H1 (cell line): ENCODE results near the gene MYO1G. TPM values are rescaled to one million over a fixed set of nuclear protein-coding genes. Genes with fewer than 3 reads are reported as not detected.
A peak's percentile ranks its signal among the peaks of the same experiment; 100 is the strongest.

ENCODE experiments used
- CTCF ChIA-PET: fragments of 300-600 bp; sonication (Branson Sonifier 250); formaldehyde crosslinking; loops from one replicate; lab custom pipeline; 2021; ENCODE audit not compliant: partially characterized antibody; lab: Charles Lee
- POLR2A ChIA-PET: fragments of 300-600 bp; sonication (Branson Sonifier 250); formaldehyde crosslinking; loops from one replicate; lab custom pipeline; 2021; ENCODE audit warnings: inconsistent platforms; ENCODE audit not compliant: partially characterized antibody; lab: Charles Lee
- DNase-seq, 2 experiments: peaks; one replicate each; pipeline versions ENCODE4 v3.0.0 to v3.0.0-alpha.2; 2010 to 2022; ENCODE audit warnings: low spot score in 2 of 2, low read depth in 1 of 2, mixed read lengths in 1 of 2
- FAIRE-seq: peaks from 2 replicates; lab custom pipeline; 2011; peaks lifted over from hg19 to GRCh38; lab: Jason Lieb, UNC
- H2AFZ ChIP-seq: 2 replicates; pipeline ENCODE4 v1.8.1; 2012; ENCODE audit warnings: low read length, inconsistent platforms
- H2AK5ac ChIP-seq: 2 replicates; pipeline ENCODE4 v1.6.1; 2013; ENCODE audit warnings: low read depth, low read length
- H2BK120ac ChIP-seq: replicated peaks from 2 replicates; pipeline ENCODE3; 2013; ENCODE audit warnings: low read depth, low read length, inconsistent platforms
- H2BK12ac ChIP-seq: 2 replicates; pipeline ENCODE4 v1.6.1; 2013; ENCODE audit warnings: low read depth, low read length
- H2BK15ac ChIP-seq: 2 replicates; pipeline ENCODE4 v1.6.1; 2013; ENCODE audit warnings: low read length
- H2BK20ac ChIP-seq: 2 replicates; pipeline ENCODE4 v1.6.1; 2013; ENCODE audit warnings: low read length
- H2BK5ac ChIP-seq: 2 replicates; pipeline ENCODE4 v1.6.1; 2013; ENCODE audit warnings: low read depth, low read length
- H3K14ac ChIP-seq: 2 replicates; pipeline ENCODE4 v1.6.1; 2013; ENCODE audit warnings: inconsistent platforms; ENCODE audit not compliant: insufficient read length
- H3K18ac ChIP-seq: 2 replicates; pipeline ENCODE4 v1.6.1; 2013; ENCODE audit warnings: low read length; ENCODE audit errors: extremely low read depth
- H3K23ac ChIP-seq: 2 replicates; pipeline ENCODE4 v1.6.1; 2013; ENCODE audit warnings: inconsistent platforms; ENCODE audit not compliant: insufficient read length
- H3K23me2 ChIP-seq: 2 replicates; pipeline ENCODE4 v1.6.1; 2013; ENCODE audit warnings: low read depth, low read length
- H3K27ac ChIP-seq: 2 replicates; pipeline ENCODE4 v1.6.1; 2011; ENCODE audit warnings: low read depth, low read length, inconsistent platforms
- H3K27me3 ChIP-seq, 4 experiments: replicated peaks in 1 of 4; 1 replicate in 1 of 4; 2 replicates in 3 of 4; pipeline versions ENCODE4 v1.6.1 to v1.8.1; 2011 to 2013; ENCODE audit warnings: low read length in 3 of 4, mild to moderate bottlenecking in 3 of 4, inconsistent platforms in 2 of 4, mixed read lengths in 2 of 4, moderate library complexity in 1 of 4; ENCODE audit not compliant: control insufficient read depth in 3 of 4, insufficient read depth in 3 of 4; ENCODE audit errors: extremely low read depth in 1 of 4
- H3K36me3 ChIP-seq, 4 experiments: 2 replicates each; pipeline versions ENCODE4 v1.6.1 to v1.8.1; 2011 to 2013; ENCODE audit warnings: mild to moderate bottlenecking in 4 of 4, low read length in 3 of 4, moderate library complexity in 2 of 4, control low read depth in 1 of 4, inconsistent platforms in 1 of 4; ENCODE audit not compliant: insufficient read depth in 4 of 4, control insufficient read depth in 2 of 4
- H3K4ac ChIP-seq: replicated peaks from 2 replicates; pipeline ENCODE3; 2013; ENCODE audit warnings: low read length, low read depth, mixed read lengths, inconsistent platforms; ENCODE audit not compliant: insufficient read length
- H3K4me1 ChIP-seq, 4 experiments: replicated peaks in 1 of 4; 1 replicate in 1 of 4; 2 replicates in 3 of 4; pipeline versions ENCODE4 v1.6.1 to v1.8.1; 2011 to 2013; ENCODE audit warnings: low read length in 3 of 4, inconsistent platforms in 2 of 4, mixed read lengths in 1 of 4; ENCODE audit not compliant: insufficient read depth in 4 of 4, control insufficient read depth in 3 of 4
- H3K4me2 ChIP-seq, 2 experiments: 2 replicates each; pipeline versions ENCODE4 v1.6.1 to v1.8.1; 2011 to 2013; ENCODE audit warnings: low read depth in 2 of 2, low read length in 2 of 2, control low read depth in 1 of 2, inconsistent platforms in 1 of 2, mild to moderate bottlenecking in 1 of 2; ENCODE audit not compliant: insufficient read depth in 1 of 2
- H3K4me3 ChIP-seq, 4 experiments: fragments of 200-600, 300-600 bp in 1 of 4; sonication (generic), shearing (Covaris generic), sonication (Bioruptor Twin) in 1 of 4; 2 replicates each; pipeline versions ENCODE4 v1.5.1 to v1.8.1; 2011 to 2016; ENCODE audit warnings: low read length in 4 of 4, low read depth in 3 of 4, control low read depth in 2 of 4, inconsistent platforms in 2 of 4, mild to moderate bottlenecking in 2 of 4, mixed read lengths in 1 of 4, moderate library complexity in 1 of 4; ENCODE audit not compliant: insufficient read depth in 2 of 4; ENCODE audit errors: extremely low read depth in 1 of 4
- H3K56ac ChIP-seq: replicated peaks from 2 replicates; pipeline ENCODE3; 2013; ENCODE audit warnings: low read depth, mild to moderate bottlenecking, mixed read lengths, low read length, inconsistent platforms; ENCODE audit not compliant: insufficient read length
- H3K79me1 ChIP-seq: 2 replicates; pipeline ENCODE4 v1.6.1; 2013; ENCODE audit warnings: low read depth, low read length, control low read depth
- H3K79me2 ChIP-seq, 2 experiments: 2 replicates each; pipeline versions ENCODE4 v1.6.1 to v1.8.1; 2012 to 2013; ENCODE audit warnings: low read length in 2 of 2, mild to moderate bottlenecking in 2 of 2, inconsistent platforms in 1 of 2; ENCODE audit not compliant: insufficient read depth in 2 of 2, control insufficient read depth in 1 of 2
- H3K9ac ChIP-seq, 4 experiments: replicated peaks in 1 of 4; 1 replicate in 1 of 4; 2 replicates in 3 of 4; pipeline versions ENCODE4 v1.6.1 to v1.8.1; 2011 to 2013; ENCODE audit warnings: low read depth in 3 of 4, low read length in 3 of 4, control low read depth in 2 of 4, mild to moderate bottlenecking in 2 of 4, moderate library complexity in 2 of 4, inconsistent platforms in 1 of 4; ENCODE audit errors: extremely low read depth in 1 of 4
- H3K9me3 ChIP-seq, 2 experiments: 2 replicates each; pipeline versions ENCODE4 v1.6.1 to v1.8.1; 2012 to 2013; ENCODE audit warnings: mild to moderate bottlenecking in 2 of 2, moderate library complexity in 2 of 2, control low read depth in 1 of 2, inconsistent platforms in 1 of 2, low read depth in 1 of 2, low read length in 1 of 2, mixed read lengths in 1 of 2; ENCODE audit not compliant: insufficient read depth in 2 of 2
- H4K20me1 ChIP-seq, 2 experiments: replicated peaks in 1 of 2; 2 replicates each; pipeline versions ENCODE3 to v1.8.1; 2011 to 2013; ENCODE audit warnings: inconsistent platforms in 2 of 2, low read length in 2 of 2, mild to moderate bottlenecking in 1 of 2; ENCODE audit not compliant: insufficient read depth in 2 of 2, control insufficient read depth in 1 of 2
- H4K5ac ChIP-seq: 2 replicates; pipeline ENCODE4 v1.6.1; 2013; ENCODE audit warnings: low read length, low read depth, mixed read lengths, inconsistent platforms; ENCODE audit not compliant: insufficient read length
- H4K8ac ChIP-seq: 2 replicates; pipeline ENCODE4 v1.8.0; 2013; ENCODE audit warnings: mild to moderate bottlenecking, moderate library complexity, low read length, inconsistent platforms; ENCODE audit not compliant: insufficient read depth; ENCODE audit errors: extremely low read depth
- H4K91ac ChIP-seq: replicated peaks from 2 replicates; pipeline ENCODE3; 2013; ENCODE audit warnings: low read length, mixed read lengths, inconsistent platforms; ENCODE audit not compliant: insufficient read length
- BCL11A ChIP-seq, 2 experiments: IDR thresholded peaks; one replicate each; pipeline ENCODE4 v1.6.1; 2011; ENCODE audit warnings: low read depth in 2 of 2, low read length in 2 of 2, mild to moderate bottlenecking in 2 of 2
- SAP30 ChIP-seq: fragments of 300-600 bp; sonication (generic); IDR thresholded peaks from 2 replicates; pipeline ENCODE4 v1.7.1; 2012; ENCODE audit warnings: low read length, moderate library complexity, mild to moderate bottlenecking, inconsistent platforms; ENCODE audit not compliant: insufficient read depth, insufficient replicate concordance
- SIN3A ChIP-seq, 2 experiments: IDR thresholded peaks in 1 of 2; conservative IDR thresholded peaks in 1 of 2; 2 replicates each; pipeline ENCODE4 v1.6.1; 2011 to 2012; ENCODE audit warnings: low read length in 2 of 2, improper control_type of control experiment in 1 of 2, low read depth in 1 of 2, mild to moderate bottlenecking in 1 of 2
- SIRT6 ChIP-seq: IDR thresholded peaks from one replicate; pipeline ENCODE4 v1.7.1; 2012; ENCODE audit warnings: low read length, inconsistent platforms
- WGBS, 2 experiments: shearing (Covaris generic) in 1 of 2; methylation state at CpG; one replicate each; pipeline versions ENCODE4 v1.1.6 to v1.1.7; 2013 to 2015; ENCODE audit warnings: low lambda C conversion rate in 2 of 2, mixed read lengths in 2 of 2, inconsistent platforms in 1 of 2, low coverage in 1 of 2, missing lambda C conversion rate in 1 of 2; ENCODE audit not compliant: insufficient replicate concordance in 2 of 2, insufficient coverage in 1 of 2, insufficient read length in 1 of 2; ENCODE audit errors: extremely low coverage in 1 of 2, missing lambda C conversion rate in 1 of 2; 5-methylcytosine and 5-hydroxymethylcytosine counted together
- polyA plus RNA-seq, 7 experiments: library from polyadenylated mRNA; depleted of rRNA in 3 of 7; stranded (reverse) in 5 of 7; unstranded in 2 of 7; fragments of >200 nt in 5 of 7; fragments of 200-250 nt in 2 of 7; gene quantifications; 1 replicate in 5 of 7; 2 replicates in 1 of 7; 4 replicates in 1 of 7; pipeline versions ENCODE4 v1.2.1 to v1.2.3, GENCODE V29; 2011 to 2013; ENCODE audit warnings: missing spikeins in 2 of 7, mixed read lengths in 2 of 7
- total RNA-seq: library from RNA; stranded (reverse); fragmentation: NEBNext Ultra II Directional; extraction: Animal tissue kit (Norgen Biotek cat#: 25700); gene quantifications from 2 replicates; pipeline ENCODE4 v1.2.1, GENCODE V29; 2021

Gene MYO1G
- total and polyA plus RNA-seq, 2 of the 8 experiments (the other 6 are each of a cell fraction or from before 2014, with no cell fraction given), result 0.08 to 0.19 TPM

DNA sequence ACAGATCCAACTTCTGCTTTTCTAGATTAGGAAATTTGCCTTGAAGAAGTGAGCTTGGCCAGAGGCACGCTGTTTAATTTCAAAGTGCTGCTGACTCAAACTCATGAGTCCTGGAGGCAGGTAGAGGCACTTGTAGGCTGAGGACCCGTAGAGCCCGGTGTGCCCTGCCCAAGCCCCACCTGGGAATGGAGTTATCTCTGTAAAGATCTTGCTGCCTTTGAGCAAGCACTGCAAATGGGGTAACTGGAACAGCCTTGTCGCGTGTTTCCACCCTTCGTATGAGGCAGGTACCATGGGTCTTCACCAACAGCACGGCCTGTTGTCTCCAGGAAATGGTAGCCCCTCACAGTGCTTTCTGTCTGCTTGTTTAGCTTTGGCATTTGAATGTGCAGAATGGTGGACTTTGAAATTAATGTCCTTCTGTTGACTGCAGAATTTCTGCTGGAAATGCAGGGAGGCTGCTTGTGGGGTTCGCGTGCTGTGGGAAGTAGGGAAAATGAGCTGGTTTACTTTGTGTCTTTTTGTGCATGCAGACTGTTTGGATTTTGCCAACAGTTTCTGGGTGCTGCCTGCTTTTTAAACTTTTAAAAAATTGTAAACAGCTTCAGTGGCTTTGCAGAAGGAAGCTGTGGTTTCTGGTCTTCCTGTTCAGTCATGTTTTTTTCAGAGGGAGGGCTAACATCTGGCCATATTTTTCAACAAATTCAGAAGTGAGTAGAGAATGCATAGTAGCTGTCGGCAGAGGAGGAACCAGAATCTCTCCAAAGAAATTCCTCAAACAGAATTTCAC lies 48.4 kb upstream of the MYO1G start:
- TF ChIP-seq BCL11A (IDR thresholded peaks at IDR 0.05; ENCODE audit: low read depth in 2 of 2, low read length in 2 of 2) (no peak), SIN3A (conservative IDR thresholded peaks at IDR 0.05 in 1 of 2, IDR thresholded peaks at IDR 0.05 in 1 of 2; ENCODE audit: low read depth in 1 of 2, low read length in 2 of 2) (no peak), SIRT6 (no peak), SAP30 (no peak)
- no peak overlapping the region for H4K5ac ChIP-seq
- H2BK5ac ChIP-seq, result no peak overlapping the region; the same call in 1 of the 2 replicates
- H3K4me1 ChIP-seq, result no peaks in the 10 kb centered on the region
- H3K79me2 ChIP-seq, result peaks cover 0 to 9% of the 10 kb centered on the region in 2 experiments; a peak in 1 of 4 replicates
- H3K27ac ChIP-seq, result no peak overlapping the region
- no peak for DNase-seq
- H3K23me2 ChIP-seq, result no peaks in the 10 kb centered on the region
- H3K18ac ChIP-seq, result no peak overlapping the region
- peaks cover 0 to 9% of the 10 kb centered on the region in 2 experiments for H4K20me1 ChIP-seq
- no peaks in the 10 kb centered on the region for H3K36me3 ChIP-seq
- no peak overlapping the region for H2BK20ac ChIP-seq
- H3K23ac ChIP-seq, result peak overlapping the region; percentile 32
- H2AK5ac ChIP-seq, result no peak overlapping the region
- 89% methylated on average over 10 of the region's 10 CpGs; no CpG with 5 or more reads in 1 of the 2 experiments for WGBS, 2 experiments
- no peak overlapping the region for H2BK120ac ChIP-seq
- ChIA-PET POLR2A (interaction anchor here (0.9 kb wide), 1 partner anchor 9 kb away, joined by 3 read pairs; no protein-coding TSS in a partner anchor), CTCF (no interaction called here)
- no peak overlapping the region for H4K91ac ChIP-seq
- H3K27me3 ChIP-seq, result no peaks in the 10 kb centered on the region
- FAIRE-seq, result no peak
- no peaks in the 10 kb centered on the region for H3K9me3 ChIP-seq
- no peak overlapping the region for H3K14ac ChIP-seq
- H3K4ac ChIP-seq, result no peak overlapping the region
- no peak overlapping the region for H4K8ac ChIP-seq
- no peak overlapping the region for H3K4me3 ChIP-seq
- H2BK12ac ChIP-seq, result no peak overlapping the region
- H2AFZ ChIP-seq, result no peak overlapping the region
- no peak overlapping the region for H3K9ac ChIP-seq
- H3K4me2 ChIP-seq, result no peak overlapping the region
- no peak overlapping the region for H2BK15ac ChIP-seq
- H3K56ac ChIP-seq, result no peak overlapping the region
- no peaks in the 10 kb centered on the region; the same call in 1 of the 2 replicates for H3K79me1 ChIP-seq
